Activated CD8-positive, alpha-beta memory T cell treated with anti-CD3 and anti-CD28 coated beads, Interleukin-2, amount 10 ng/mL, durations not matched to agents 7 days and 5 days (primary cell): ENCODE results near the gene GPR65. TPM values are rescaled to one million over a fixed set of nuclear protein-coding genes. Genes with fewer than 3 reads are reported as not detected.

Experiments
- ATAC-seq: fragments of 150-1000 bp; cut with Tn5 transposase; one replicate; pipeline ENCODE4 v1.10.0; 2021; ENCODE audit warnings: moderate library complexity
- CTCF ChIA-PET: fragments of 350-600 bp; sonication (Branson Sonifier 250); formaldehyde crosslinking; loops from one replicate; lab custom pipeline; 2021; ENCODE audit warnings: antibody characterized with exemption; lab: Charles Lee
- DNase-seq: peaks from one replicate; pipeline ENCODE4 v3.0.0-alpha.2; 2020
- H3K27ac Mint-ChIP-seq: one replicate; pipeline ENCODE4 v1.8.0; 2021; ENCODE audit warnings: mild to moderate bottlenecking, mixed read lengths
- H3K27me3 Mint-ChIP-seq: one replicate; pipeline ENCODE4 v1.8.0; 2021; ENCODE audit warnings: mixed read lengths
- H3K36me3 Mint-ChIP-seq: one replicate; pipeline ENCODE4 v1.8.0; 2021; ENCODE audit warnings: mild to moderate bottlenecking, mixed read lengths
- H3K4me1 Mint-ChIP-seq: one replicate; pipeline ENCODE4 v1.8.0; 2021; ENCODE audit warnings: mixed read lengths
- H3K4me3 Mint-ChIP-seq: one replicate; pipeline ENCODE4 v1.8.0; 2021; ENCODE audit warnings: mild to moderate bottlenecking, moderate library complexity, mixed read lengths
- H3K9me3 Mint-ChIP-seq: one replicate; pipeline ENCODE4 v1.8.0; 2022; ENCODE audit warnings: low read depth, mixed read lengths
- total RNA-seq, 2 experiments: library from RNA; stranded (reverse); gene quantifications; one replicate each; pipeline ENCODE4 v1.2.3, GENCODE V29; 2021

Gene GPR65
- total RNA-seq, 2 experiments from 2014 or later = 17.2 to 21.1 TPM

GRCh38 chr14:88030892-88031291, 26.0 kb downstream of the GPR65 start:
- Mint-ChIP-seq H3K27ac (no peak overlapping the region), H3K9me3 (no peaks in the 10 kb centered on the region), H3K36me3 (peaks cover 25% of the 10 kb centered on the region), H3K27me3 (no peaks in the 10 kb centered on the region), H3K4me3 (no peak overlapping the region), H3K4me1 (peaks cover 43% of the 10 kb centered on the region)
- DNase-seq = no peak
- no peak for ATAC-seq
- CTCF ChIA-PET = interaction anchor here (2.0 kb wide), 1 partner anchor 86 kb away, joined by 4 read pairs; no protein-coding TSS in a partner anchor

GRCh38 chr14:88032373-88032772, 27.4 kb downstream of the GPR65 start:
- no peak overlapping the region for H3K4me3 Mint-ChIP-seq
- ATAC-seq (no peak), DNase-seq (no peak)
- no peak overlapping the region for H3K27ac Mint-ChIP-seq
- peaks cover 30% of the 10 kb centered on the region for H3K4me1 Mint-ChIP-seq
- H3K36me3 Mint-ChIP-seq = peaks cover 20% of the 10 kb centered on the region
- no peaks in the 10 kb centered on the region for H3K9me3 Mint-ChIP-seq
- no peaks in the 10 kb centered on the region for H3K27me3 Mint-ChIP-seq
- CTCF ChIA-PET = interaction anchor here (1.0 to 2.0 kb wide), 2 partner anchors 18 to 87 kb away, joined by 3 to 4 read pairs; no protein-coding TSS in a partner anchor

- no peaks in the 10 kb centered on the region for H3K9me3 Mint-ChIP-seq
- H3K27ac Mint-ChIP-seq = no peak overlapping the region
- H3K4me1 Mint-ChIP-seq = peaks cover 35% of the 10 kb centered on the region
- CTCF ChIA-PET = no interaction called here
- no peak overlapping the region for H3K4me3 Mint-ChIP-seq
- DNase-seq (no peak), ATAC-seq (no peak)
- no peaks in the 10 kb centered on the region for H3K27me3 Mint-ChIP-seq
- peaks cover 17% of the 10 kb centered on the region for H3K36me3 Mint-ChIP-seq
Observed at GRCh38 chr14:88034076-88034475, 29.1 kb downstream of the GPR65 start.

- no peak overlapping the region for H3K27ac Mint-ChIP-seq
- DNase-seq (no peak), ATAC-seq (no peak)
- CTCF ChIA-PET = no interaction called here
- peaks cover 19% of the 10 kb centered on the region for H3K4me1 Mint-ChIP-seq
- no peak overlapping the region for H3K4me3 Mint-ChIP-seq
- H3K27me3 Mint-ChIP-seq = no peaks in the 10 kb centered on the region
- H3K9me3 Mint-ChIP-seq = no peaks in the 10 kb centered on the region
- peaks cover 10% of the 10 kb centered on the region for H3K36me3 Mint-ChIP-seq
Observed at GRCh38 chr14:88036422-88036821, 31.5 kb downstream of the GPR65 start.

- Mint-ChIP-seq H3K27ac (no peak overlapping the region), H3K4me3 (no peak overlapping the region), H3K36me3 (peaks cover 7% of the 10 kb centered on the region), H3K27me3 (no peaks in the 10 kb centered on the region), H3K4me1 (peaks cover 16% of the 10 kb centered on the region), H3K9me3 (no peaks in the 10 kb centered on the region)
- DNase-seq (no peak), ATAC-seq (no peak)
- CTCF ChIA-PET = interaction anchor here (0.8 kb wide), 1 partner anchor 131 kb away, joined by 4 read pairs; no protein-coding TSS in a partner anchor
Observed at GRCh38 chr14:88037325-88037724, 32.4 kb downstream of the GPR65 start.

- Mint-ChIP-seq H3K27ac (no peak overlapping the region), H3K9me3 (no peaks in the 10 kb centered on the region), H3K4me3 (no peak overlapping the region), H3K4me1 (peaks cover 18% of the 10 kb centered on the region), H3K36me3 (peaks cover 7% of the 10 kb centered on the region), H3K27me3 (no peaks in the 10 kb centered on the region)
- DNase-seq = no peak
- CTCF ChIA-PET = interaction anchor here (1.5 kb wide), 1 partner anchor 14 kb away, joined by 3 read pairs; no protein-coding TSS in a partner anchor
- no peak for ATAC-seq
Observed at GRCh38 chr14:88039197-88039596, 34.3 kb downstream of the GPR65 start.

DNA sequence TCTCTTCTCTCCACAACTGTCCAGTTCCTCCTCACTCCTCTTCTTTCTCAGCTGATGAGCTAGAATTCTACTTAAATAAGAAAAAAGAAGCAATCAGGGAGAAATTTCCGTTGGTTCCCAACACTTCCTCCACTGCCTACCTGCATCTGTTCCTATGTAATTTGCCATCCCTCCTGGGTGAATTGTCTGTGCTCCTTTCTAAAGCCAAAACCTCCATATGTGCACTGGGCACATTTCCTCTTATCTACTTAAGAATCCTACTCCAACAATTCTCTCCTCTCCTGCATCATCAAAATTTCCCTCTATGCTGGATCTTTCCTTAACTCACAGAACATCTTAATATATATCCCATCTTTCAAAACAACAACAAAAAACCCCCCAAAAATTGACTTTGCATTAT, 35.2 kb downstream of the GPR65 start:
- ATAC-seq = no peak
- Mint-ChIP-seq H3K4me1 (peaks cover 28% of the 10 kb centered on the region), H3K27ac (no peak overlapping the region), H3K27me3 (no peaks in the 10 kb centered on the region), H3K36me3 (peaks cover 11% of the 10 kb centered on the region), H3K4me3 (no peak overlapping the region), H3K9me3 (no peaks in the 10 kb centered on the region)
- DNase-seq = no peak
- CTCF ChIA-PET = interaction anchor here (1.5 kb wide), 2 partner anchors 13 to 95 kb away, joined by 3 read pairs; no protein-coding TSS in a partner anchor

- H3K36me3 Mint-ChIP-seq = peaks cover 24% of the 10 kb centered on the region
- peaks cover 20% of the 10 kb centered on the region for H3K4me1 Mint-ChIP-seq
- H3K27ac Mint-ChIP-seq = no peak overlapping the region
- CTCF ChIA-PET = no interaction called here
- no peaks in the 10 kb centered on the region for H3K9me3 Mint-ChIP-seq
- no peak overlapping the region for H3K4me3 Mint-ChIP-seq
- H3K27me3 Mint-ChIP-seq = no peaks in the 10 kb centered on the region
- ATAC-seq (no peak), DNase-seq (no peak)
Observed at GRCh38 chr14:88043529-88044443, 38.9 kb downstream of the GPR65 start.

- ATAC-seq = no peak
- no peak overlapping the region for H3K27ac Mint-ChIP-seq
- CTCF ChIA-PET = no interaction called here
- no peak for DNase-seq
- H3K4me1 Mint-ChIP-seq = peaks cover 15% of the 10 kb centered on the region
- no peaks in the 10 kb centered on the region for H3K9me3 Mint-ChIP-seq
- H3K4me3 Mint-ChIP-seq = no peak overlapping the region
- peaks cover 24% of the 10 kb centered on the region for H3K36me3 Mint-ChIP-seq
- no peaks in the 10 kb centered on the region for H3K27me3 Mint-ChIP-seq
Observed at GRCh38 chr14:88044444-88044758, 39.5 kb downstream of the GPR65 start.

DNA sequence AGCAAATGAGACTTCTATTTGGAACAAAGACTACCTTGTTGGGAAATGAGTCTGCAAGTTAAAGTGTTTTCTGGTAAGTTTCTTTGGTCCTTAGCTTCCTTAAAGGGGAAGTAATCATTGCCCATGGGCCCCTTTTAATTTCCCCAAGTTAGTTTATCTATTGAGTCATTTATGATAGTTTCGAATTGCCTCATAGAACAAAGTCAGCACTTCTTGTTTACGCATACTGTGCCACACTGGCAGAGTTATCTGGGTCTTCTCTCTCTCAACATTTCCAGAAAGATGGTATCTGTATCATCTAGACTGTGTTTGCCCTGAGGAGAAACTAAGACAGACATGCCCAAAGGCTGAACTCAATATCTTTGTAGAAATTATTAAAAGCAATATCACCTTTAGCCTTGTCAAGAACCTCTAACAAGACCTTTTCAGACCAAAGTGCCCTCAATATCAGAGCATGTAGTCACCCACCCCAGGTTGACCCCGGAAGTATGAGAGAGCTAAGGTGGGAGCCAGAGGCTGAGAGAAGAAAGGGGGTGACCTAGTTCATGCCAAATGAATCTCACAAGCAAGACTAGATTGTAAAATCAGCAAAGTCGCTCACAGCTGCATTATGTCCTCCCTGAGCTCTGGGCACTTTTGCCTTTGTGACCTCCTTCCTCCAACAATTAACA, 40.0 kb downstream of the GPR65 start:
- Mint-ChIP-seq H3K4me1 (peaks cover 15% of the 10 kb centered on the region), H3K36me3 (peaks cover 24% of the 10 kb centered on the region), H3K9me3 (no peaks in the 10 kb centered on the region), H3K27me3 (no peaks in the 10 kb centered on the region), H3K4me3 (no peak overlapping the region), H3K27ac (peak overlapping the region; percentile 20)
- DNase-seq (no peak), ATAC-seq (peak; percentile 86)
- CTCF ChIA-PET = no interaction called here

DNA sequence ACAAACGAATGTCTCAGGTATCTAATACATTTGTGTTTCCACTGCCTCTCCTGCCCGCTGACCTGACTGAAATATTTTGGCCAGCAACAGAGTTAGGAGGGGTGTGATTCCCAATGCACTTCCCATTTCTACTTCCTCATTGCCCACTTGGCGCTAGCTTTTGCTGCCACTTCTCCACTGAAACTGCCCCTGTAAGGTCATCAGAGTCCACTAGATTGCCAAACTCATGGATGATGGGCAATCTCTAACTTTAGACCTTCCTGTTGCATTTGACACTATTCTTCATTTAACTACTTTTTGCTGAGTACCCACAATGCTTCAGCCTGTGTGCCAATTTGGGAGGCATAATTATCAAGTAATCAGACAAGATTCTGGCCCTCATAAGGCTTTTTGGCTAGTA, 40.8 kb downstream of the GPR65 start:
- no peak overlapping the region for H3K27ac Mint-ChIP-seq
- H3K36me3 Mint-ChIP-seq = peaks cover 24% of the 10 kb centered on the region
- ATAC-seq (no peak), DNase-seq (no peak)
- peaks cover 15% of the 10 kb centered on the region for H3K4me1 Mint-ChIP-seq
- no peaks in the 10 kb centered on the region for H3K9me3 Mint-ChIP-seq
- H3K27me3 Mint-ChIP-seq = no peaks in the 10 kb centered on the region
- CTCF ChIA-PET = no interaction called here
- H3K4me3 Mint-ChIP-seq = no peak overlapping the region

DNA sequence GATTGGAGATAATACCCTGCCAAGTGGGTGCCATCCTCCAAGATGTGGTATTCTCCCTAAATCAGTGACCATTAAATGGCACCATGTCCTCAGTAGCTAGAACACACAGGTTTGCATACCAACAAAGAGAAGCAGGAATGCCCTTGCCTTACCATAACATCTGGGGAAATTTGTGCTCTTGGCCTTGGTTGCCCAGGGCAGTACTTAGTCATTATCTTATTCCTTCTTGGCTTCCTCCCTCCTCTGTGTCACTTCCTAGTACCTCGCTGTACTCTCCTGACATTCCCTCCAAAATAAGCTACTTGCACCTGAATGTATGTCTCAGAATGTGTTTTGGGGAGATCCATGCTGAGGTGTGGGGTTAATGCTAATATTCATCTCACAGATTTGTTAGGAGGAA, 43.4 kb downstream of the GPR65 start:
- CTCF ChIA-PET = no interaction called here

GRCh38 chr14:88049266-88049665, 44.3 kb downstream of the GPR65 start:
- H3K9me3 Mint-ChIP-seq = no peaks in the 10 kb centered on the region
- H3K27ac Mint-ChIP-seq = no peak overlapping the region
- H3K27me3 Mint-ChIP-seq = no peaks in the 10 kb centered on the region
- peaks cover 25% of the 10 kb centered on the region for H3K36me3 Mint-ChIP-seq
- no peak overlapping the region for H3K4me3 Mint-ChIP-seq
- peaks cover 13% of the 10 kb centered on the region for H3K4me1 Mint-ChIP-seq
- DNase-seq = no peak
- no peak for ATAC-seq
- CTCF ChIA-PET = no interaction called here

More for the DNA sequence above, 43.4 kb downstream of the GPR65 start:
- Mint-ChIP-seq H3K36me3 (peaks cover 25% of the 10 kb centered on the region), H3K4me3 (no peak overlapping the region), H3K4me1 (peaks cover 15% of the 10 kb centered on the region), H3K9me3 (no peaks in the 10 kb centered on the region), H3K27ac (no peak overlapping the region), H3K27me3 (no peaks in the 10 kb centered on the region)
- ATAC-seq (no peak), DNase-seq (no peak)
